IMR-90 (cell line): Measurements from ENCODE around the gene PPFIA2. TPM values are rescaled to one million over a fixed set of nuclear protein-coding genes. Genes with fewer than 3 reads are reported as not detected.

Experiments
- ATAC-seq: fragments of 200-7000 bp; cut with Tn5 transposase; 2 replicates; pipeline ENCODE4 v1.9.1; 2020; ENCODE audit warnings: low read depth, mild to moderate bottlenecking, moderate library complexity
- BruUV-seq: library from RNA; stranded (reverse); fragments of 400-500 nt; replicated peaks from 2 replicates; lab custom pipeline; 2021; lab: Mats Ljungman, UMichigan
- CTCF ChIA-PET: fragments of 300-600 bp; formaldehyde crosslinking; extraction: SDS; loops from one replicate; lab custom pipeline; 2021; ENCODE audit warnings: antibody characterized with exemption; lab: Yijun Ruan, JAX
- POLR2A ChIA-PET: fragments of 300-600 bp; sonication (Branson Sonifier 250); formaldehyde crosslinking; loops from one replicate; lab custom pipeline; 2022; ENCODE audit warnings: antibody characterized with exemption; ENCODE audit not compliant: unreplicated experiment; lab: Charles Lee
- DNase-seq: peaks from one replicate; pipeline ENCODE4 v3.0.0; 2013
- H2AFZ ChIP-seq: replicated peaks from 2 replicates; pipeline ENCODE3; 2013; ENCODE audit warnings: low read length, mild to moderate bottlenecking; ENCODE audit not compliant: poor library complexity
- H2AK5ac ChIP-seq: 2 replicates; pipeline ENCODE4 v1.6.1; 2013; ENCODE audit warnings: low read depth, low read length, inconsistent platforms
- H2AK9ac ChIP-seq: replicated peaks from 2 replicates; pipeline ENCODE3; 2013; ENCODE audit warnings: mild to moderate bottlenecking, low read depth, low read length, moderate library complexity; ENCODE audit not compliant: poor library complexity
- H2BK120ac ChIP-seq: 2 replicates; pipeline ENCODE4 v1.6.1; 2013; ENCODE audit warnings: low read depth, low read length, inconsistent platforms
- H2BK15ac ChIP-seq: 3 replicates; pipeline ENCODE4 v1.6.1; 2013; ENCODE audit warnings: low read depth, low read length, inconsistent platforms
- H2BK20ac ChIP-seq: 2 replicates; pipeline ENCODE4 v1.6.1; 2013; ENCODE audit warnings: low read depth, mild to moderate bottlenecking, inconsistent platforms, low read length, moderate library complexity
- H2BK5ac ChIP-seq: 2 replicates; pipeline ENCODE4 v1.6.1; 2013; ENCODE audit warnings: mild to moderate bottlenecking, low read depth, low read length, inconsistent platforms; ENCODE audit not compliant: poor library complexity, severe bottlenecking
- H3K14ac ChIP-seq: replicated peaks from 2 replicates; pipeline ENCODE4 v1.6.1; 2013; ENCODE audit warnings: low read depth, low read length, inconsistent platforms
- H3K18ac ChIP-seq: 2 replicates; pipeline ENCODE4 v1.6.1; 2013; ENCODE audit warnings: low read depth, low read length, control low read depth
- H3K23ac ChIP-seq: 2 replicates; pipeline ENCODE4 v1.6.1; 2013; ENCODE audit warnings: low read depth, low read length, inconsistent platforms
- H3K27ac ChIP-seq: 2 replicates; pipeline ENCODE4 v1.5.1; 2013; ENCODE audit warnings: mild to moderate bottlenecking, control low read depth, low read length; ENCODE audit not compliant: insufficient read depth
- H3K27me3 ChIP-seq: 2 replicates; pipeline ENCODE4 v1.6.1; 2013; ENCODE audit warnings: low read length; ENCODE audit not compliant: control insufficient read depth, insufficient read depth
- H3K36me3 ChIP-seq: 2 replicates; pipeline ENCODE4 v1.6.1; 2013; ENCODE audit warnings: low read length, mixed read lengths; ENCODE audit not compliant: control insufficient read depth, insufficient read depth
- H3K4ac ChIP-seq: 2 replicates; pipeline ENCODE4 v1.6.1; 2013; ENCODE audit warnings: low read depth, low read length, inconsistent platforms
- H3K4me1 ChIP-seq: 2 replicates; pipeline ENCODE4 v1.6.1; 2013; ENCODE audit warnings: low read length, mixed read lengths; ENCODE audit not compliant: control insufficient read depth, insufficient read depth
- H3K4me2 ChIP-seq: 2 replicates; pipeline ENCODE4 v1.6.1; 2013; ENCODE audit warnings: low read depth, mild to moderate bottlenecking, control low read depth, low read length, moderate library complexity
- H3K4me3 ChIP-seq: 2 replicates; pipeline ENCODE4 v1.5.1; 2013; ENCODE audit warnings: low read depth, mild to moderate bottlenecking, control low read depth, low read length, moderate library complexity; ENCODE audit not compliant: insufficient read depth
- H3K56ac ChIP-seq: 2 replicates; pipeline ENCODE4 v1.6.1; 2013; ENCODE audit warnings: low read length, inconsistent platforms; ENCODE audit not compliant: insufficient read depth; ENCODE audit errors: extremely low read depth
- H3K79me1 ChIP-seq, 2 experiments: 2 replicates each; pipeline ENCODE4 v1.6.1; 2013; ENCODE audit warnings: low read length in 2 of 2, inconsistent platforms in 1 of 2, low read depth in 1 of 2
- H3K9ac ChIP-seq: 2 replicates; pipeline ENCODE4 v1.6.1; 2013; ENCODE audit warnings: low read depth, low read length, control low read depth
- H3K9me1 ChIP-seq: 2 replicates; pipeline ENCODE4 v1.6.1; 2013; ENCODE audit warnings: low read length, inconsistent platforms; ENCODE audit not compliant: insufficient read depth
- H3K9me3 ChIP-seq: 2 replicates; pipeline ENCODE4 v1.6.1; 2013; ENCODE audit warnings: low read length; ENCODE audit not compliant: control insufficient read depth, insufficient read depth
- H4K20me1 ChIP-seq: 2 replicates; pipeline ENCODE4 v1.6.1; 2013; ENCODE audit warnings: low read length, inconsistent platforms; ENCODE audit not compliant: insufficient read depth
- H4K5ac ChIP-seq: 2 replicates; pipeline ENCODE4 v1.6.1; 2013; ENCODE audit warnings: mild to moderate bottlenecking, low read depth, low read length, control low read depth
- H4K8ac ChIP-seq, 2 experiments: 2 replicates each; pipeline ENCODE4 v1.6.1; 2013; ENCODE audit warnings: low read depth in 2 of 2, low read length in 2 of 2, control low read depth in 1 of 2, inconsistent platforms in 1 of 2
- H4K91ac ChIP-seq: 2 replicates; pipeline ENCODE4 v1.6.1; 2013; ENCODE audit warnings: low read depth, low read length, inconsistent platforms; ENCODE audit not compliant: insufficient read depth
- BHLHE40 ChIP-seq: fragments of 150-350 bp; IDR thresholded peaks from 2 replicates; pipeline ENCODE4 v1.6.1; 2016; ENCODE audit warnings: mild to moderate bottlenecking, low read depth, low read length
- CEBPB ChIP-seq: IDR thresholded peaks from 2 replicates; pipeline ENCODE4 v1.6.1; 2012; ENCODE audit warnings: low read depth, low read length, improper control_type of control experiment
- CHD1 ChIP-seq: IDR thresholded peaks from 2 replicates; pipeline ENCODE4 v1.6.1; 2012; ENCODE audit warnings: low read depth, low read length, improper control_type of control experiment
- FOS ChIP-seq: fragments of 150-350 bp; IDR thresholded peaks from 2 replicates; pipeline ENCODE4 v1.6.1; 2016; ENCODE audit warnings: low read depth, low read length
- MAFK ChIP-seq: IDR thresholded peaks from 2 replicates; pipeline ENCODE4 v1.6.1; 2012; ENCODE audit warnings: low read depth, low read length, improper control_type of control experiment
- MAZ ChIP-seq: IDR thresholded peaks from 2 replicates; pipeline ENCODE4 v1.6.1; 2012; ENCODE audit warnings: low read depth, mild to moderate bottlenecking, low read length, improper control_type of control experiment, moderate library complexity, borderline replicate concordance
- MXI1 ChIP-seq: IDR thresholded peaks from 2 replicates; pipeline ENCODE4 v1.6.1; 2012; ENCODE audit warnings: low read depth, mild to moderate bottlenecking, low read length, moderate library complexity, borderline replicate concordance
- NFE2L2 ChIP-seq: fragments of 150-350 bp; IDR thresholded peaks from 2 replicates; pipeline ENCODE4 v1.6.1; 2016; ENCODE audit warnings: low read depth, mild to moderate bottlenecking, low read length
- POLR2A ChIP-seq: IDR thresholded peaks from 2 replicates; pipeline ENCODE4 v1.6.1; 2012; ENCODE audit warnings: mild to moderate bottlenecking, low read depth, low read length
- RAD21 ChIP-seq: IDR thresholded peaks from 2 replicates; pipeline ENCODE4 v1.6.1; 2012; ENCODE audit warnings: low read length, improper control_type of control experiment
- RCOR1 ChIP-seq: IDR thresholded peaks from 2 replicates; pipeline ENCODE4 v1.6.1; 2012; ENCODE audit warnings: mild to moderate bottlenecking, low read length, improper control_type of control experiment; ENCODE audit not compliant: insufficient replicate concordance
- RFX5 ChIP-seq: IDR thresholded peaks from 2 replicates; pipeline ENCODE4 v1.8.0; 2012; ENCODE audit warnings: low read depth, mild to moderate bottlenecking, low read length, moderate library complexity
- SMC3 ChIP-seq: fragments of 150-350 bp; IDR thresholded peaks from 2 replicates; pipeline ENCODE4 v1.6.1; 2016; ENCODE audit warnings: low read depth, mild to moderate bottlenecking, antibody characterized with exemption, low read length, moderate library complexity
- WGBS, 2 experiments: methylation state at CpG; one replicate each; pipeline versions ENCODE4 v1.1.5 to v1.1.7; 2013; ENCODE audit warnings: missing lambda C conversion rate in 2 of 2; ENCODE audit not compliant: insufficient read length in 1 of 2; ENCODE audit errors: extremely low coverage in 2 of 2; 5-methylcytosine and 5-hydroxymethylcytosine counted together
- dilution Hi-C: fragments of 300-500 bp; cut with HindIII; formaldehyde crosslinking; loops from one replicate; pipeline ENCODE4 v1.14.3; 2018; ENCODE audit warnings: low sequenced_read_pairs; ENCODE audit not compliant: unreplicated experiment
- in situ Hi-C: fragments of 300-500 bp; cut with MboI; formaldehyde crosslinking; loops from 3 replicates; pipeline ENCODE4 v1.14.3; 2019; ENCODE audit warnings: low sequenced_read_pairs, inconsistent platforms, mixed read lengths
- intact Hi-C: fragments of 100-400 bp; cut with micrococcal nuclease; formaldehyde crosslinking; loops from 2 replicates; pipeline ENCODE4 v1.10.0; 2022
- polyA plus RNA-seq, 3 experiments: library from polyadenylated mRNA; depleted of rRNA; stranded (reverse); fragments of >200 nt; gene quantifications; 2 replicates each; pipeline ENCODE4 v1.2.3, GENCODE V29; 2012; ENCODE audit warnings: low replicate concordance in 1 of 3
- total RNA-seq: library from RNA; depleted of rRNA; stranded (reverse); fragments of >200 nt; gene quantifications from 2 replicates; pipeline ENCODE4 v1.2.3, GENCODE V29; 2012
- TF ChIP-seq, protein P1 (sequence below): fragments of 150-350 bp; IDR thresholded peaks from 2 replicates; pipeline ENCODE4 v1.6.1; 2016; ENCODE audit warnings: low read depth, mild to moderate bottlenecking, low read length, moderate library complexity, borderline replicate concordance
- TF ChIP-seq, protein P2 (sequence below): conservative IDR thresholded peaks from 2 replicates; pipeline ENCODE4 v1.5.1; 2012; ENCODE audit warnings: mild to moderate bottlenecking, low read depth, low read length, improper control_type of control experiment

The PPFIA2 gene
- total and polyA plus RNA-seq, 2 of the 4 experiments (the other 2 are of a cell fraction), result 0.29 to 1.3 TPM

DNA sequence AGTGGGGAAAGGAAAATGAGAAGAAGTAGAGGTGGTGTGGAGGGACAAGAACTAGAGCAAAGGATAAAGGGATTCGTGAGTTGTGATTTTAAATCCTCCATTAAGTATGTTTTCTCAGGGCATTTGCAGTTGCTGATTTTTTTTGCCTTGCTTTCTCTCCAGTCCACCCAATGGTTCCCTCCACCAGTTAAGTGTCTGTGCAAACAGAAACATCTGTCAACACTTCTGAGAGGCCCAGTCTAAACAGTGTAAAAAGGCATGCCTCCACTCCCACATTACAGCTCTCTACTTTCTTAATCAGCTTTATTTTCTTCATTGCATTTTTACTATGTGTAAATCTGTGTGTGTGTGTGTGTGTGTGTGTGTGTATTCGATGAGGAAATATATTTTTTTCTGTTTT lies 141.2 kb downstream of the PPFIA2 start (continued):
- TF ChIP-seq NFE2L2, result no peak
- TF ChIP-seq CEBPB, result no peak
- TF ChIP-seq RCOR1, result no peak
- TF ChIP-seq RFX5, result no peak
- TF ChIP-seq RAD21, result no peak

DNA sequence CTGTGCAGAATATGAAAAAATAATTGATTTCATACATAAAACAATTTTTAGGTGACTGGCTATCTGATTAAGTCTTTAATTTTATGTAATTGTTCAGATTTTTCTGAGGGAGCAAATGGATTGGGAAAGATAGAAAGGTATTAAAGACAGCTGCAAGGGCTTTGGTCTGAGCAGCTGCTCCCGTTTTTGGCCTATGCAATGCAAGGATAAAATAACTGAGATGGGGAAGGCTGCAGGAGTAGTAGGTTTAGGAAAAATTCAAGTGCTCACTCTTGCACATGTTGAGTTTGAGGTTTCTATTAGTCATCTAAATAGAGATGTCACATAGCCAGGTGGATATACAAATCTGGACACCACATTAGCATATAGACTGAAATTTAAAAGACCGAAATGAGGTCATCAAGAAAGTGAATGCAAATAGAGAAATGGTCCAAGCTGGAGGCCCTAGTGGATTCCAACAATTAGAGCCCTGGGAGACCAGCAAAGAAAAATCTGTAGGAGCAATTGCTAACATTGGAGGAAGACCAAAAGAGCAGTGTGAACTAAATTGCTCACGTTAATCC lies 144.0 kb downstream of the PPFIA2 start:
- H2BK120ac ChIP-seq, result no peak overlapping the region
- no TSS peak for BruUV-seq
- H3K4me3 ChIP-seq, result no peak overlapping the region
- no peaks in the 10 kb centered on the region for H3K4me1 ChIP-seq
- no peak overlapping the region for H2BK15ac ChIP-seq
- H3K18ac ChIP-seq, result no peak overlapping the region
- H4K20me1 ChIP-seq, result no peaks in the 10 kb centered on the region
- H2BK5ac ChIP-seq, result no peak overlapping the region
- H3K27ac ChIP-seq, result no peak overlapping the region
- dilution Hi-C loops, result no loop called here
- no peak overlapping the region for H2BK20ac ChIP-seq
- H3K9me3 ChIP-seq, result no peaks in the 10 kb centered on the region
- H2AK9ac ChIP-seq, result no peak overlapping the region
- H3K9me1 ChIP-seq, result no peaks in the 10 kb centered on the region
- CTCF ChIA-PET, result no interaction called here
- no peak overlapping the region for H2AFZ ChIP-seq
- no peaks in the 10 kb centered on the region for H3K36me3 ChIP-seq
- H3K14ac ChIP-seq, result no peak overlapping the region
- H2AK5ac ChIP-seq, result no peak overlapping the region
- H3K79me1 ChIP-seq, result no peaks in the 10 kb centered on the region
- H3K23ac ChIP-seq, result no peak overlapping the region
- intact Hi-C loops, result no loop called here
- no peak overlapping the region for H4K5ac ChIP-seq
- no peak overlapping the region for H3K4me2 ChIP-seq
- no CpG with 5 or more reads among the region's 3 CpGs for WGBS, 2 experiments
- H3K56ac ChIP-seq, result no peak overlapping the region
- POLR2A ChIA-PET, result no interaction called here
- no peak overlapping the region for H3K9ac ChIP-seq
- no peak overlapping the region for H4K91ac ChIP-seq
- no peak overlapping the region for H4K8ac ChIP-seq
- ATAC-seq (no peak), DNase-seq (no peak)
- H3K4ac ChIP-seq, result no peak overlapping the region
- no peaks in the 10 kb centered on the region for H3K27me3 ChIP-seq
- in situ Hi-C loops, result no loop called here
- TF ChIP-seq NFE2L2 (no peak), POLR2A (no peak), SMC3 (no peak), MAFK (no peak), FOS (no peak), CHD1 (no peak), RAD21 (no peak), MXI1 (no peak), BHLHE40 (no peak), RFX5 (no peak), RCOR1 (no peak), CEBPB (no peak), MAZ (no peak)
- TF ChIP-seq, protein P1, sequence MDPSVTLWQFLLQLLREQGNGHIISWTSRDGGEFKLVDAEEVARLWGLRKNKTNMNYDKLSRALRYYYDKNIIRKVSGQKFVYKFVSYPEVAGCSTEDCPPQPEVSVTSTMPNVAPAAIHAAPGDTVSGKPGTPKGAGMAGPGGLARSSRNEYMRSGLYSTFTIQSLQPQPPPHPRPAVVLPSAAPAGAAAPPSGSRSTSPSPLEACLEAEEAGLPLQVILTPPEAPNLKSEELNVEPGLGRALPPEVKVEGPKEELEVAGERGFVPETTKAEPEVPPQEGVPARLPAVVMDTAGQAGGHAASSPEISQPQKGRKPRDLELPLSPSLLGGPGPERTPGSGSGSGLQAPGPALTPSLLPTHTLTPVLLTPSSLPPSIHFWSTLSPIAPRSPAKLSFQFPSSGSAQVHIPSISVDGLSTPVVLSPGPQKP, result no peak
- TF ChIP-seq, protein P2, sequence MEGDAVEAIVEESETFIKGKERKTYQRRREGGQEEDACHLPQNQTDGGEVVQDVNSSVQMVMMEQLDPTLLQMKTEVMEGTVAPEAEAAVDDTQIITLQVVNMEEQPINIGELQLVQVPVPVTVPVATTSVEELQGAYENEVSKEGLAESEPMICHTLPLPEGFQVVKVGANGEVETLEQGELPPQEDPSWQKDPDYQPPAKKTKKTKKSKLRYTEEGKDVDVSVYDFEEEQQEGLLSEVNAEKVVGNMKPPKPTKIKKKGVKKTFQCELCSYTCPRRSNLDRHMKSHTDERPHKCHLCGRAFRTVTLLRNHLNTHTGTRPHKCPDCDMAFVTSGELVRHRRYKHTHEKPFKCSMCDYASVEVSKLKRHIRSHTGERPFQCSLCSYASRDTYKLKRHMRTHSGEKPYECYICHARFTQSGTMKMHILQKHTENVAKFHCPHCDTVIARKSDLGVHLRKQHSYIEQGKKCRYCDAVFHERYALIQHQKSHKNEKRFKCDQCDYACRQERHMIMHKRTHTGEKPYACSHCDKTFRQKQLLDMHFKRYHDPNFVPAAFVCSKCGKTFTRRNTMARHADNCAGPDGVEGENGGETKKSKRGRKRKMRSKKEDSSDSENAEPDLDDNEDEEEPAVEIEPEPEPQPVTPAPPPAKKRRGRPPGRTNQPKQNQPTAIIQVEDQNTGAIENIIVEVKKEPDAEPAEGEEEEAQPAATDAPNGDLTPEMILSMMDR, result no peak
